GM12864 (cell line): Measurements from ENCODE around the gene RASSF7.

Experiments used
- DNase-seq: peaks from one replicate; pipeline ENCODE4 v3.0.0-alpha.2; 2011; ENCODE audit warnings: low read depth
- H3K4me3 ChIP-seq: 2 replicates; pipeline ENCODE4 v1.5.1; 2011; ENCODE audit warnings: mild to moderate bottlenecking, low read depth, low read length, control low read depth
- TF ChIP-seq, protein P1 (sequence below): IDR thresholded peaks from 2 replicates; pipeline ENCODE4 v1.5.1; 2011; ENCODE audit warnings: low read depth, mild to moderate bottlenecking, moderate library complexity, low read length, control low read depth, inconsistent platforms; ENCODE audit errors: missing control alignments

The RASSF7 gene

DNA sequence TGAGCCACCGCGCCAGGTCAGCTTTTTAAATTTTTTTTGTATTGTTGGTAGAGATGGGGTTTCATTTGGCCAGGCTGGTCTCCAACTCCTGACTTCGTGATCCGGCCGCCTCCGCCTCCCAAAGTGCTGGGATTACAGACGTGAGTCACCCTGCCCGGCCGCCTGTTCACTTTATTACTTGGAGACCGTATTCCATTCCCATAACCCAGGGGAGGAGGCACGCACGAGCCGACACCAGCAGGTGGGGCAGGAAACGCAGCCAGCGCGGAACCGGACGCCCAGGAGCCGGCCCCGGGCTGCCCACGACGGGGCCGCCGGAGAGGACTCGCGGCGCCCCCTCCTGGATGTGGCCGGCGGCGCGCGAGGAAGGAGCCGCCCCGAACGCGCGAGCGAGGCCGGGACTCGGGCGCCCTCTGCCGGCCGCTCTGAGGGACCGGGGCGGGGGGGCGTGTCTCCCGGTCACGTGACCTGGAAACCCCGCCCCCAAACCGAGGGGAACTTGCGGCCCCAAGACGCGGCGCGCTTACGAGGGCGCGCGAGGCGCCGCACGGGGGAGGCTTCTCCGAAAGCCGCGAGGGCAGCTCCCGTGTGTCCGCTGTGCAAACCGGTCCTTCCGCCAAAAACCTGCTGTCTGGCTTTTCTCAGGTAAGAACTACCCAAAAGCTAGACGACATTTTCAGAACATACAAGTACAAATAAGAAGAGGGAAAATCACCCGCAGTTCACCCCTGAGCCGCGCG lies 42.1 kb upstream of the RASSF7 start:
- no peak overlapping the region for H3K4me3 ChIP-seq
- no peak for DNase-seq
- TF ChIP-seq, protein P1, sequence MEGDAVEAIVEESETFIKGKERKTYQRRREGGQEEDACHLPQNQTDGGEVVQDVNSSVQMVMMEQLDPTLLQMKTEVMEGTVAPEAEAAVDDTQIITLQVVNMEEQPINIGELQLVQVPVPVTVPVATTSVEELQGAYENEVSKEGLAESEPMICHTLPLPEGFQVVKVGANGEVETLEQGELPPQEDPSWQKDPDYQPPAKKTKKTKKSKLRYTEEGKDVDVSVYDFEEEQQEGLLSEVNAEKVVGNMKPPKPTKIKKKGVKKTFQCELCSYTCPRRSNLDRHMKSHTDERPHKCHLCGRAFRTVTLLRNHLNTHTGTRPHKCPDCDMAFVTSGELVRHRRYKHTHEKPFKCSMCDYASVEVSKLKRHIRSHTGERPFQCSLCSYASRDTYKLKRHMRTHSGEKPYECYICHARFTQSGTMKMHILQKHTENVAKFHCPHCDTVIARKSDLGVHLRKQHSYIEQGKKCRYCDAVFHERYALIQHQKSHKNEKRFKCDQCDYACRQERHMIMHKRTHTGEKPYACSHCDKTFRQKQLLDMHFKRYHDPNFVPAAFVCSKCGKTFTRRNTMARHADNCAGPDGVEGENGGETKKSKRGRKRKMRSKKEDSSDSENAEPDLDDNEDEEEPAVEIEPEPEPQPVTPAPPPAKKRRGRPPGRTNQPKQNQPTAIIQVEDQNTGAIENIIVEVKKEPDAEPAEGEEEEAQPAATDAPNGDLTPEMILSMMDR: peak; percentile 74

DNA sequence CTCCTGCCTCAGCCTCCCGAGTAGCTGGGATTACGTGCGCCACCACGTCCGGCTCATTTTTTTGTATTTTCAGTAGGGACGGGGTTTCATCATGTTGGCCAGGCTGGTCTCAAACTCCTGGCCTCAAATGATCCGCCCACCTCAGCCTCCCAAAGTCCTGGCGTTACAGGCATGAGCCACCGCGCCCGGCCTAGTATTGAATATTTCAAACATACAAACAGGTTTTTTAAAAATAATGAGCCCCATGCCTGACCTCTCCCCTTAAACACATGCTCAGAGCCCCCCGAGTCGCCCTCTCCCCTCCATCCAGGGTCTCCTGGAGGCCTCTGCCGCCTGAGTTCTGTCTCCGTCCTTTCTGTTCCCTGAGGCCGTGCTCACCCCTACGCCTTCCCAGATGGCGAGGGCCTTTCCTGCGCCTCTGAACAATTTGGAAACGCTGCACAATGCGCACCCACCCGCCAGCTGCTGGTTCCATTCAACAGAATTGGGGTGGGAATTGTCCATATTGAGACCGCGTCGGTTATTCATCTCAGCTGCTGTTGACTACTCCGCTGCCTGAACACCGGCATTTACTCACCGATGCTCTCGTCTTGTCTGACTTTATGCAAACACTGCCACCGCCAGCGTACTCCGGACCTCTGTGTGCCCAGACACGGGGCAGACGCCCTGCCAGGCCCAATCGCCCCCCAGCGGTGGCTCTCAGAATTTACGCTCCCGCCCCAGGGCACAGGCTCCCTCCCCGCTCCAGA lies 40.2 kb upstream of the RASSF7 start:
- TF ChIP-seq, protein P1: no peak
- no peak for DNase-seq
- H3K4me3 ChIP-seq: no peak overlapping the region

DNA sequence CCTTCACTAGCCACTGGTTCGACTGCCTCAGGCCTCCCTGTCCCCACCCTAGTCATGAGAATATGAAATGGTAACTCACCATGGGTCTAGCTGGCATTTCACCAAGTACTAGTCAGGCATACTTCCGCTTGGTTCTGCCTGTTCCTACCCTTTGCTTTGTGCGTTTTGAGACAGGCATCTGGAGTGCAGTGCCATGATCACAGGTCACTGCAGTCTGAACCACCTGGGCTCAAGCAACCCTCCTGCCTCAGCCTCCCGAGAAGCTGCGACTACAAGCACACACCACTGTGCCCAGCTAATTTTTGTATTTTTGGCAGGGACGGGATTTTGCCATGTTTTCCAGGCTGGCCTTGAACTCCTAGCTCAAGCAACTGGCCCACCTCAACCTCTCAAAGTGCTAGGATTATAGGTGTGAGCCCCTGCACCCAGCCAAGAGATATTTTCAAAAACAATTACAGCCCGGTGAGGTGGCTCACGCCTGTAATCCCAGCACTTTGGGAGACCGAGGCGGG lies 39.5 kb upstream of the RASSF7 start:
- TF ChIP-seq, protein P1: no peak
- no peak for DNase-seq
- no peak overlapping the region for H3K4me3 ChIP-seq

DNA sequence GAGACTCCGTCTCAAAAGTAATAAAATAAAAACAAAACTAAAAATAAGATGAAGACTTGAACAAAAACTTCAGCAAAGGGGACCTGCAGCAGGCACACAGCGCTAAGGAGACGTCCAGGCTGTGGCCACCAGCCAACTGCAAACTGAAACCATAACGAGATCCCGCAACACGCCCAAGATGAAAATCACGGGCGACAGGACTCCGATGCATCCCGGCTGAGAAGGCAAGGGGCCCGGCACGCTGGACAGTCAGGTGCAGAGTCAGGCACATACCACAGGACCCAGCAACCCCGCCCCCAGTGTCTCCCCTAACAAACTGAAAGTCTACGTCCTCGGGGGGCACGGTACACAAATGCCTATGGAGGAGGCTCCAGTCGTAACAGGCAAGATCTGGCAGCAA lies 34.6 kb upstream of the RASSF7 start:
- TF ChIP-seq, protein P1: no peak
- DNase-seq: no peak
- no peak overlapping the region for H3K4me3 ChIP-seq

DNA sequence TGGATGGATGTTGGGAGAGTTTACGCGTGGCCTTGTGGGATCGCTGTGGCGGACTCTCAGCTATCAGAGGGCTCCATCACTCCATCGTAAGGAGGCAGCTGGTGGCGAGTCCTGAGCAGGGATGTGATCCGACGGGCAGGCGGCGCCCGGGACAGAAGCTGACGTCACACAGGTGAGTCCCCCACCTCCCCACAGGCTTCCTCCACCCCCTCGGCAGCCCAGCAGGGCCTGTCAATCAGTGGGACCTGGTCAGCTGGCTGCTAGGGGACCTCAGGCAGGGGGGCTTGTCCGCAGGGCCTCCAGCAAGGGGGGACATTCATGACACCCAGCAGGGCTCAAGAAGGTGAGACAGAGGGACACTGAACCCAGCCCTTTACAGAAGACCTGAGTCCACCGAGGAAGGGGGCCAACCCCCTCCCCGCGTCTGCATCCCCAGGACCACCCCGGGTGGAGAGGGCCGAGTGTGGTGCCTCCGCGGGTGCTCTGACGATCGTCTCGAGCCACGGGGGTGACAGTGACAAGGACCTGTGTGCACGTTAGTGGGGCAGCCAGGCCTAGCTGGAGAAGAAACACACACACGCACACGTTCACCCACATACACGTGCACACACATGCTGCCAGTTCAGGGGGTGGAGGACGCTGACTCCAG lies 32.5 kb upstream of the RASSF7 start:
- TF ChIP-seq, protein P1: no peak
- no peak overlapping the region for H3K4me3 ChIP-seq
- no peak for DNase-seq

DNA sequence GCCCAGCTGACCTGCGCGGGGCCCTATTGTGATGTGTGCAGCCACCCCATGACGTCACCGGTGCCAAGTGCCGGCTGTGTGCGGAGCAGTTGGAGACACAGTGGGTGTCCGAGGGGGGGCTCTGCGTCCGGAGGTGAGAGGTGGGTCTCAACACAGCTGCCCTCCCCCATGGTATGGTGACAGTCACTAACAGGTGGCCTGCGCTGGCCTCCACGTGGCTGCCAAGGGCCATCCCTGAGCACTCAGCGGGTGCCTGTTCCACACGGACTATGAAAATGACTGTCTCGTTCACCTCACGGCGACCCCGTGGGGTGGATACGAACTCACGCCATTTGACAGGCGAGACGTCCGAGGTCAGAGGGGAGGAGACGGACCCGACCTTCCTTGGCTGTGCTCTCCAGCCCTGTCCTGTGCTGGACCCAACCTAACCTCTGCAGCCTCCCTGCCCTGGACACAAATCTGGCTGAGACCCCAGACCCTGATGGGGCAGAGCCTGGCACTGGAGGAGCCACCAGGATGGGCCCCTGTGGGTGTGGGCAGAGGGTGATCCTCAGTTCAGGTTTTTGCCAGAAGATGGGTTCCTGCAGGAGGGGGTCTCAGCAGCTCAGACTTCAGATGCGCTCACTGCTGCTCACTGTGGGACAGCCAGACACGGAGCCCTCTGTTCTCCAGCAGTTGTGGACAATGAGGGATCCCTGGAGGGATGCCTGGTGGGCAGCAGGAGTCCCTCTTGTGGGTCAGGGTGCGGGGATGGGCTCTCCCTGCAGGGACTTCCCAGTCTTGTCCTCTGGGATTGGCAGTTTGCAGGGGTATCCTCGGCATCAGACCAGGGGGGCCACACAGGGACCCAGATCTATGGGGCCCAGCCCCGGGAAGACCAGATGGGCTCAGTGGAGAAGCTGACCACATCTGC lies 31.7 kb upstream of the RASSF7 start:
- no peak for DNase-seq
- no peak overlapping the region for H3K4me3 ChIP-seq
- TF ChIP-seq, protein P1: no peak
